Measurements from ENCODE around the gene TFDP2. TPM values are rescaled to one million over a fixed set of nuclear protein-coding genes. Genes with fewer than 3 reads are reported as not detected.
"Not testable (repeated sequence)": the region's sequence is repeated elsewhere in the genome, so short reads cannot be mapped to it uniquely, and the experiment has no call there.

TFDP2 gene
- total RNA-seq, 2 donors from 2014 or later: 22.1 to 31.9 TPM

DNA sequence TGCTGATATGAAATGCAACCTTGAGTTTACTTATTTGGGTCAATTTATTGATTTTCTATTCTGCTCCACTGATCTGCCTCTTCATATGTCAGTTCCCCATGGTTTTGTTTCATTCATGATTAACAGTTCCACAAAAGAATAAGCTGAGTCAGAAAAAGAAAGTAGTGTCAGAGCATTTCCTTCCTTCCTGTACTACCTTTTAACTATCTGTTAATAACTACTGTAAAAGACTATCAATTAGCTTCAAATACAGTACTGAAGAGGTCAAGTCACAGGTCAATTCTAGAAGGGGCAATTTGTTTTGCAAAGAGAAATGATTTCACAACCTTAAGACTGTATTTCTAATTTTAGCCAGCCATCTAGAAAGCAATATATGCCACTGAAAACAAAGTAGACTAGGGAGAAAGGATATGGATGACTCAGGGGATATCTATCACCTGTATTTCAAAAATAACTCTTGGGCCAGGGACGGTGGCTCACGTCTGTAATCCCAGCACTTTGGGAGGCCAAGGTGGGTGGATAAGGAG, 129.5 kb downstream of the TFDP2 start:
- peaks cover 13% of the 10 kb centered on the region for H3K4me1 Mint-ChIP-seq
- DNase-seq (no peak), ATAC-seq (no peak)
- H3K4me3 Mint-ChIP-seq: no peak overlapping the region
- H3K27ac Mint-ChIP-seq: peak overlapping the region; percentile 37
- no peaks in the 10 kb centered on the region for H3K36me3 Mint-ChIP-seq (ENCODE audit: low read depth)
- H3K9me3 ChIP-seq (ENCODE audit: control insufficient read depth, low read length, poor library complexity, severe bottlenecking): no peaks in the 10 kb centered on the region
- no peaks in the 10 kb centered on the region for H3K27me3 Mint-ChIP-seq

DNA sequence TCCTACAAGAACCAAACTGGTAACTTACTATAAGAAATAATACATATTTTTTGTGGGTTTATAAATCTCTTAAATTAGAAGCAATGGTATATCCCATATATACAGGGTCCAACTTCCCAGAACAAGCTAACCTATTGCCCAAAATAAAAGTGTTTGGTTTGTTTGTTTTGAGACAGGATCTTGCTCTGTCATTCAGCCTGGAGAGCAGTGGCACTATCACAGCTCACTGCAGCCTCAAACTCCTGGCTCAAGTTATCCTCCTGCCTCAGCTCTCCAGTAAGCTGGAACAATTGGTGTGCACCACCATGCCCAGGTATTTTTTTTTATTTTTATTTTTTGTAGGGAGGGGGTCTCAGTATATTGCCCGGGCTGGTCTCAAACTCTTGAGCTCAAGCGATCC, 135.4 kb downstream of the TFDP2 start:
- no peaks in the 10 kb centered on the region for H3K36me3 Mint-ChIP-seq (ENCODE audit: low read depth)
- no peaks in the 10 kb centered on the region for H3K27me3 Mint-ChIP-seq
- H3K4me3 Mint-ChIP-seq: no peak overlapping the region
- no peak overlapping the region for H3K27ac Mint-ChIP-seq
- no peaks in the 10 kb centered on the region for H3K4me1 Mint-ChIP-seq
- DNase-seq (no peak), ATAC-seq (no peak)
- no peaks in the 10 kb centered on the region for H3K9me3 ChIP-seq (ENCODE audit: control insufficient read depth, low read length, poor library complexity, severe bottlenecking)

DNA sequence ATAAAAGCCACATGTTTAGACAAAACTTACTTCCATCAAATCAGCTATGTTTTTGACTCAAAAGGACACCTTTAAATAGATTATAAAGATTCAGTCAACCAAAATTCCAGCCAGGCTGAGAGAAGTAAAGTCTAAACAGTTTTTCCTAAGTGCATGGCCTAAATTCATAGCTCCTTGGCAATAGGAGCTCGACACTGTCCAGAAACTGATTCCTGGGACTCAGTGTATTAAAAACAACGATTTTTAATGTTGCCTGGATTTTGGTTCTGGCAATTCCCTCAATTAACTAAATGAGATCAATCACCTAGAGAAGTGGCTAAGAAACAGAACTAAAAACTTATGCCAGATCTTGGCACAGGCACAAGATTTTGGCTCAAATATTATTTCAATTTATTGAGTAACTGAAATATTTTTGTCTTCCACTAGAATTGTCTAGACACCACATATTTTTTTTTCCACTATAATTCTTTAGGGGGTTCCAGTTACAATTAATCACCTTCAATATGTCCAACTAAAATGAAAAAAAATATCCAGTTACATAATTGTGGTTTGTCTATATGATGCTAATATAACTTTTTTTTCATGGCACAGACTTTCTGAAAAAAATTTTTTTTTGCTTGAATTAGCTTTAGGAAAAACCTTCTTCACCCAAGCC, 135.9 kb downstream of the TFDP2 start:
- H3K9me3 ChIP-seq (ENCODE audit: control insufficient read depth, low read length, poor library complexity, severe bottlenecking): no peaks in the 10 kb centered on the region
- no peaks in the 10 kb centered on the region for H3K36me3 Mint-ChIP-seq (ENCODE audit: low read depth)
- no peak overlapping the region for H3K27ac Mint-ChIP-seq
- no peaks in the 10 kb centered on the region for H3K27me3 Mint-ChIP-seq
- DNase-seq (no peak), ATAC-seq (no peak)
- no peaks in the 10 kb centered on the region for H3K4me1 Mint-ChIP-seq
- H3K4me3 Mint-ChIP-seq: no peak overlapping the region

DNA sequence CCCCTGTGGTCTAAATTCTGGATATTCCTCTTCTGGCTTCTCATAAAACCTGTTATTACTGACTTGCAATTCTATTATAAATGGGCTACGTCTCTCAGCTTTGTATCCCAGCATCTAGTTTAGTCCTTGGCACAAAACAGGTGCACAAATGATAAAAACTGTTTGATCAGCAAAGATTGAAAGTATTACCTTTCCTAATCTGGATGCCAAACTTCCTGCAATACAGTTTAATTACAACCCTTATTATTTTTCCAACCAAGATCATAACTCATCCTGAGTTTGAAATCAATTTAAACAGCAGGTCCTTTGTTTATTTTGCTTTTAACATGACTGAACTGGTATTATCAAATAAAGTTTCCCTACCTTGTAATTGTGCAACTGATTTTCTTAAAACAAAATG, 140.3 kb downstream of the TFDP2 start:
- no peak overlapping the region for H3K27ac Mint-ChIP-seq

DNA sequence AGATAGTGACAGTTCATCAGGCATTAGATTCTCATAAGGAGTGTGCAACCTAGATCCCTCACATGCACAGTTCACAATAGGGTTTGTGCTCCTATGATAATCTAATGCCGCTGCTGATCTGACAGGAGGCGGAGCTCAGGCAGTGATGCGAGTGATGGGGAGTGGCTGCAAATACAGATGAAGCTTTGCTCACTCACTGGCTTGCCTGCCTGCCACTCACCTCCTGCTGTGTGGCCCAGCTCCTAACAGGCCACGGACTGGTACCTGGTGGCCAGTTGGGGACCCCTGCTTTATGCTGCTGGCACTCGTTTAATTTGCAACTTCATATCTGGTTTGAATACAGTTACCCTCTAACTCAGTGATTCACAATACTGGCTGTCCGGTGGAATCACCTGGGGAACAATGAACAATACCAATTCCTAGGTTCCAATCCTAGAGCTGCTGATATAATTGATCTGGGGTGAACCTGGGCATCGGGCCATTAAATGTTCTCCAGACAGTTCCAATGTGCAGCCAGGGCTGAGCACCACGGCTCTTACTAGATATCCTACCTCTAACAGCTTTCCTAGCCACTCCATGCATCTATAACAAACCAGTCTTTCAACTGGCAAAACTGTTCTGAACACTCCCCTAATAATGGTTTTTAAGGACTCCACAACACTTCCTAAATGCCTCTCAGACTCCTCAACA, 141.5 kb downstream of the TFDP2 start:
- no peak for DNase-seq
- no peaks in the 10 kb centered on the region for H3K9me3 ChIP-seq (ENCODE audit: control insufficient read depth, low read length, poor library complexity, severe bottlenecking)
- no peaks in the 10 kb centered on the region for H3K27me3 Mint-ChIP-seq
- H3K4me1 Mint-ChIP-seq: no peaks in the 10 kb centered on the region
- H3K36me3 Mint-ChIP-seq (ENCODE audit: low read depth): peaks cover 4% of the 10 kb centered on the region
- no peak for ATAC-seq
- no peak overlapping the region for H3K27ac Mint-ChIP-seq
- H3K4me3 Mint-ChIP-seq: no peak overlapping the region

More for the DNA sequence above, 140.3 kb downstream of the TFDP2 start:
- ATAC-seq (no peak), DNase-seq (no peak)
- no peaks in the 10 kb centered on the region for H3K9me3 ChIP-seq (ENCODE audit: control insufficient read depth, low read length, poor library complexity, severe bottlenecking)
- H3K36me3 Mint-ChIP-seq (ENCODE audit: low read depth): peaks cover 4% of the 10 kb centered on the region
- H3K4me1 Mint-ChIP-seq: no peaks in the 10 kb centered on the region
- H3K27me3 Mint-ChIP-seq: no peaks in the 10 kb centered on the region
- no peak overlapping the region for H3K4me3 Mint-ChIP-seq

DNA sequence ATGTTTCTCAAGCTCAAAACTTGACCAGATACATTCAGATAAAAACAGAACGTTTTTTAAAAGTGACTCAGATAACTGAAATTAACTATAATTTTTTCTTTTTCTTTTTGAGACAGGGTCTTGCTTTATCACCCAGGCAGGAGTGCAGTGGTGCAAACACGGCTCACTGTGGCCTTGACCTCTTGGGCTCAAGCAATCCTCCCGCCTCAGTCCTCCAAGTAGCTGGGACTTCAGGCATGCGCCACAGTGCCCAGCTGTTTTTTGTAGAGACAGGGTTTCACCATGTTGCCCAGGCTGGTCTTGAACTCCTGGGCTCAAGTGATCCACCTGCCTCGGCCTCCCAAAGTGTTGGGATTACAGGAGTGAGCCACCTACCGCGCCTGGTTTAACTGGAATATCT, 144.4 kb downstream of the TFDP2 start:
- not testable (repeated sequence) for H3K27ac Mint-ChIP-seq; DNase-seq; H3K4me3 Mint-ChIP-seq; H3K4me1 Mint-ChIP-seq; H3K36me3 Mint-ChIP-seq (ENCODE audit: low read depth); ATAC-seq; H3K27me3 Mint-ChIP-seq; H3K9me3 ChIP-seq (ENCODE audit: control insufficient read depth, low read length, poor library complexity, severe bottlenecking)

DNA sequence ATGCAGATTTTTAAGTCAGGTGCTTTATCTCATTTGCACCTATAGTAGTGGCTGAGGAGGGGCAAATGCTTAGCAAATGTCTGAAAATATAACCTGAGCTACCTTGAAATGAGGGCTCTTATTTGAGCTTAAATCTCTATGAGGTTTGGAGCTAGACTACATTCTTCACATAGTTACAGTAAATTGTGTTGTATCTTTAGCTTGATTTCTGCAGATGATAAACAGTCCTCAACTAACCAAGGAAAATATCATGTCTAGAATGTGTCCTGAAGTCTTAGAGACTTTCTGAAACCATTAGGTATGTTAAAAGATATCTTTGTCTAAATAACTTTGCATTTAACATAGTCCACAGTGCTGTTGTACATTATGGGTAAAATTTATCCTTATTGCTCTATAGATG, 145.3 kb downstream of the TFDP2 start:
- no peak overlapping the region for H3K27ac Mint-ChIP-seq
- H3K4me3 Mint-ChIP-seq: no peak overlapping the region
- H3K36me3 Mint-ChIP-seq (ENCODE audit: low read depth): peaks cover 6% of the 10 kb centered on the region
- H3K4me1 Mint-ChIP-seq: no peaks in the 10 kb centered on the region
- H3K27me3 Mint-ChIP-seq: no peaks in the 10 kb centered on the region
- no peak for ATAC-seq
- no peak for DNase-seq
- H3K9me3 ChIP-seq (ENCODE audit: control insufficient read depth, low read length, poor library complexity, severe bottlenecking): no peaks in the 10 kb centered on the region

DNA sequence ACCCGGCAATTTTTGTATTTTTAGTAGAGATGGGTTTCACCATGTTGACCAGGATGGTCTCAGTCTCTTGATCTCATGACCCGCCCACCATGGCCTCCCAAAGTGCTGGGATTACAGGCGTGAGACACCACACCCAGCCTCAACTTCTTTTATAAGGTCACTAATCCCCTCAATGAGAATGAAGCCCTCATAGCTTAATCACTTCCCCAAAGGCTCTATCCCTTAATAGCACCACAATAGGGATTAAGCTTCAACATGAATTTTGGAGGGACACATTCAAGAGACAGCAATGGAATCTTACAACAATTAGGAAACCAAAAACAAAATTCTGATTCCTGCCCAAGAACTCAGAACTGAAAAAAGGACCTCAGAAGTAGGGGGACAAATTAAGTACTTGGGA, 146.1 kb downstream of the TFDP2 start:
- Mint-ChIP-seq H3K4me1 (no peaks in the 10 kb centered on the region), H3K27ac (no peak overlapping the region)

DNA sequence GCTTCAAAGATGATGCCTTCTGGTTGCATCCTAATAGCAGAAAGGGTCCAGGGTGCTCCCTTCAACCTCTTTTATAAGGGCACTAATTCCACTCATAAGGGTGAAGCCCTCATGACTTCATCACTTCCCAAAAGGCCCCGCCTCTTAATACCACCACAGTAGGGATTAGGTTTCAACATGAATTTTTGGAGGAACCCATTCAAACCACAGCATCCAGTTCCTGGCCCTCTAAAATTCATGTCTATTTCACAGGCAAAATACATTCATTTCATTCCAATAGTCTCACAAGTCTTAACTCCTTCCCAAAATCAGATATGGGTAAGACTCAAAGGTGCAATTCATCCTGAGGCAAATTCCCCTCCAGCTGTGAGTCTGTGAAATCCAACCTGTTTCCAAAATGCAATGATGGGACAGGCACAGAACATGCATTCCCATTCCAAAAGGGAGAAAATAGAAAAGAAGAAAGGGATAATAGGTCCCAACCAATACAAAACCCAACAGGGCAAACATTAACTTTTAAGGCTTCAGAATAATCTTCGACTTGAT, 148.9 kb downstream of the TFDP2 start:
- DNase-seq (no peak), ATAC-seq (no peak)
- Mint-ChIP-seq H3K36me3 (ENCODE audit: low read depth) (peaks cover 3% of the 10 kb centered on the region), H3K4me3 (no peak overlapping the region), H3K4me1 (no peaks in the 10 kb centered on the region), H3K27ac (no peak overlapping the region), H3K27me3 (no peaks in the 10 kb centered on the region)
- no peaks in the 10 kb centered on the region for H3K9me3 ChIP-seq (ENCODE audit: control insufficient read depth, low read length, poor library complexity, severe bottlenecking)

More for the DNA sequence above, 146.1 kb downstream of the TFDP2 start:
- DNase-seq (no peak), ATAC-seq (no peak)
- Mint-ChIP-seq H3K27me3 (no peaks in the 10 kb centered on the region), H3K4me3 (no peak overlapping the region), H3K36me3 (ENCODE audit: low read depth) (peaks cover 6% of the 10 kb centered on the region)
- no peaks in the 10 kb centered on the region for H3K9me3 ChIP-seq (ENCODE audit: control insufficient read depth, low read length, poor library complexity, severe bottlenecking)

DNA sequence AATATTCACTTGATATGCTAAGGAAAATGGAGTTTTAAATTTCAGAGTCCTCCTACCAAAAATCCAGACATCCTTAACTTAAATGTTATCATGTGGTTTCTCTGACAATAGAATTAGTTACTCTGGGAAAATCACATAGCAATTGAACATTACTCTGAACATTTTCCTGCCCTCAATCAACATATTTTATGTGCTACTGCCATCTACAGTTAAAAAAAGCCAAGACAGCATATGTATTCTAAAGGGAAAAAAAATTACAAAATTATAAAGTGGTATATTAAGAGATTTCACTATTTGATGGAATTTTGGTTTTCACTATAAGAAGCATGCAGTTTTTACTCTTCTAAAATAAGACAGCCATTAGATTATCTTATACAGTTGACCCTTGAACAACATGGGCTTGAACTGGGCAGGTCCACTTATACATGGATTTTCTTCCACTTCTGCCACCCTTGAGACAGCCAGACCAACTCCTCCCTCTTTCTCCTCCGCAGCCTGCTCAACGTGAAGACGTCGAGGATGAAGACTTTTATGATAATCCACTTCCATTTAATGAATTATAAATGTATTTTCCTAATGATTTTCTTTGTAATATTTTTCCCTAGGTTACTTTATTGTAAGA, 150.6 kb downstream of the TFDP2 start:
- Mint-ChIP-seq H3K27me3 (no peaks in the 10 kb centered on the region), H3K36me3 (ENCODE audit: low read depth) (peaks cover 3% of the 10 kb centered on the region)
- DNase-seq: no peak

DNA sequence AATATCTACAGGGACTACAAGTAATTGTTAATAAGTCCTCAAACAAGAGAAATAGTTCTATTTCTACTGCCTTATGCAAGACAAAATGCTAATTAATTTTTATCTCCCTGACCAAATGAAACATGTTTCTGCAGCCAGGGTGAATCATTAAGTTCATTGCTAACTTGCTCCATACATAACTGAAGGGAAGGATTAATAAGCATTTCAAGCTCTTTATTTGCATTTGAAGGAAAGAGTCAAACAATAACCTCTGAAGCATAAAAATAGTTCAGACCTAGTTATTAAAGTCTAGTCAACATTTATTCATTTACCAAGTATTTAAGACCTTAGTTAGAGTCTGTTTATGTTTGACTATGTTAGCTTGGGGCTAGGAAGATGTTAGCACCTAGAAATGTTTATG, 152.9 kb downstream of the TFDP2 start:
- no peak overlapping the region for H3K27ac Mint-ChIP-seq

More for the DNA sequence above, 150.6 kb downstream of the TFDP2 start:
- no peaks in the 10 kb centered on the region for H3K4me1 Mint-ChIP-seq
- no peak for ATAC-seq
- H3K27ac Mint-ChIP-seq: no peak overlapping the region
- no peak overlapping the region for H3K4me3 Mint-ChIP-seq
- H3K9me3 ChIP-seq (ENCODE audit: control insufficient read depth, low read length, poor library complexity, severe bottlenecking): no peaks in the 10 kb centered on the region

DNA sequence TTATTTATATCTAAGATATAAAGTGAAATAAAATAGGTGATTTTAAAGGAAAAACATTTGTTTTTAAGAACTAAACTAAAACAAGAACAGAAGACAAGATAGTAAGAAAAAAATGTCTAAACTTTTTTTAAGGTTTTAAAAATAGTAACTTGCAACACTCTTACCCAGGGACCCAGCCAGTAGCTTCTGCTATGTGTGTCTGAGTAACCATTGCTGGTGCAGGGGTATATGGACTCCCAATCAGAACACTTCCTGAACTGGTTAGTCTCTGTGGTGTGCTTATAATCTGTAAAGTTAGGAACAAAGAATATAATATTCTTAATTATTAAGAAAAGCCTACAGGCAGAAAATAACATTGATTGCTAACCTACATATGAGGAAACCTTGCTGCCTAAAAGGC, 154.5 kb downstream of the TFDP2 start:
- H3K9me3 ChIP-seq (ENCODE audit: control insufficient read depth, low read length, poor library complexity, severe bottlenecking): no peaks in the 10 kb centered on the region
- Mint-ChIP-seq H3K27ac (no peak overlapping the region), H3K27me3 (no peaks in the 10 kb centered on the region), H3K36me3 (ENCODE audit: low read depth) (no peaks in the 10 kb centered on the region), H3K4me3 (no peak overlapping the region), H3K4me1 (no peaks in the 10 kb centered on the region)
- ATAC-seq (no peak), DNase-seq (no peak)

More for the DNA sequence above, 152.9 kb downstream of the TFDP2 start:
- H3K27me3 Mint-ChIP-seq: no peaks in the 10 kb centered on the region
- H3K9me3 ChIP-seq (ENCODE audit: control insufficient read depth, low read length, poor library complexity, severe bottlenecking): no peaks in the 10 kb centered on the region
- peaks cover 3% of the 10 kb centered on the region for H3K36me3 Mint-ChIP-seq (ENCODE audit: low read depth)
- H3K4me3 Mint-ChIP-seq: no peak overlapping the region
- no peak for ATAC-seq
- no peaks in the 10 kb centered on the region for H3K4me1 Mint-ChIP-seq
- no peak for DNase-seq

DNA sequence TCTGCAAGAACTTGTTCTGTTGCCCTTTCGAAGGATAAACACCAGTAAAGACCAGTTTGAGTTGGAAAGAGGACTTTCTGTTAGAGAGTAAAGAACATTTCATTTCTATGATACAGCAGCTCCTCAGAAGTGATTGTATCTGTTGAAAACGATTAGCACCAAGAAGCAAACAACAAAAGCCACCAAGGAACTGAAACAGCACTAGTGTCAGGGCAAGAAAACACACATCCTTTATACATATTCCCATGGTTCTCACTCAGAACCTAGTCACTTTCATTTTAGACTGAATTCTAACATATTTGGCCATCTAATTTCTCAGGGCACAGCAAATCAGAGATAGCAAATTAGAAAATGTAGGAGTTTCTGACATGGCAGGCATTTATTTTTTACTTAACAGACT, 156.8 kb downstream of the TFDP2 start:
- no peaks in the 10 kb centered on the region for H3K27me3 Mint-ChIP-seq
- peaks cover 3% of the 10 kb centered on the region for H3K4me1 Mint-ChIP-seq
- H3K9me3 ChIP-seq (ENCODE audit: control insufficient read depth, low read length, poor library complexity, severe bottlenecking): no peaks in the 10 kb centered on the region
- H3K36me3 Mint-ChIP-seq (ENCODE audit: low read depth): peaks cover 3% of the 10 kb centered on the region
- no peak overlapping the region for H3K4me3 Mint-ChIP-seq
- DNase-seq (no peak), ATAC-seq (no peak)
- H3K27ac Mint-ChIP-seq: no peak overlapping the region
